ENCODE data around the gene C1orf185. TPM values are rescaled to one million over a fixed set of nuclear protein-coding genes. Genes with fewer than 3 reads are reported as not detected.

The C1orf185 gene
- total and polyA plus RNA-seq, 5 donors from 2014 or later = not detected

DNA sequence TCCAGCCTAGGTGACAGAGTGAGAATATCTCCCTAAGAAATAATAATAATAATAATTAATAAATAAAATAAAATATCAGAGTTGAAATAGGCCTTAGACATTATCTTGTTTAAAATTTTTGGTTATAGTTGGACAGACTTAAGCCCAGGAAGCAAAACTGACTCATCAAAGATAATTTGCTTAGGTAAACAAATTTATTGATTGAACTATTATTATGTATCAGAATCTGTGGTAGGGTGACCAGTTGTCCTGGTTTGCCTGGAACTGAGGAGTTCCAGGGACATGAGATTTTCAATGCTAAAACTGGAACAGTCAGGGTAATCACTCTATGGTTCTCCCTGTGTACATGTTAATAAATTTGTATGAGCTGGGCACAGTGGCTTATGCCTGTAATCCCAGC, 86.2 kb downstream of the C1orf185 start:
- H3K4me3 ChIP-seq (ENCODE audit: low read depth, low read length) = no peak overlapping the region
- H3K36me3 Mint-ChIP-seq = no peaks in the 10 kb centered on the region

DNA sequence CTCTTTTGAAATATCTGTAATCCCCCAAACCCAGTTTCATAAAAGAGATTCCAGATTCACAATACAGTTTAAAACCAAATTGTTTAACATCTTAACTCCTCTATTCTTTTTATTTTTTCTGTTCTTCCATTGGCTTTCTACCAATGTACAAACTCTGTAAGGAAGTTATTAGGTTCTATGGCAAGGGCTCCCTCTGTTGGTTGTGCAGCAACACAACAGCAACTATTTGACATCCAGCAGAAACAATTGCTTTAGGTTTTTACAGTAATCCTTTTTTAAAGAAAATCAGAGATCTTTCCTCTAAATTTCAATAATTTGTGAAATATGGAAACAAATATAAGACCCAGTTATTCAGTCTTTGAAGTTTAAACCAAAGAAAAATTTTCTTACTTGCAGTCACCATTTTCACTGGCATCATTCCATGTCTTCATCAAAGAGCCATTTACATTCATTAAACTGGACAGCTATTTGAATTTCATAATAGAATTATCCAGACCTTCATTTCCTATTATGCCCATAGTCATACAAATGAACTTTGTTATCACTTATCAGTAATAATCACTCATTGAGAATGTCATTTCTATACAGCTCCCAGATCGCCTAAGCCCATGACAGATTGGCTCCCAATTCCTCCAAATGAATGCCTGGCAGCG, 87.5 kb downstream of the C1orf185 start:
- H3K36me3 ChIP-seq (ENCODE audit: control insufficient read depth, insufficient read depth, low read length) = no peaks in the 10 kb centered on the region
- H3K4me1 ChIP-seq (ENCODE audit: control insufficient read depth, insufficient read depth, low read length, poor library complexity, severe bottlenecking) = no peaks in the 10 kb centered on the region
- Mint-ChIP-seq H3K4me1 (no peaks in the 10 kb centered on the region), H3K27me3 (peaks cover 7% of the 10 kb centered on the region), H3K27ac (no peak overlapping the region), H3K36me3 (no peaks in the 10 kb centered on the region), H3K4me3 (no peak overlapping the region), H3K9me3 (no peaks in the 10 kb centered on the region)
- DNase-seq (peak; percentile 30 to 71 (median 59)), ATAC-seq (ENCODE audit: low read depth in 2 of 2) (peak in 1 of 2 donors; percentile 44)
- H3K9me3 ChIP-seq (ENCODE audit: control insufficient read depth in 2 of 2, low read length in 2 of 2) = no peaks in the 10 kb centered on the region
- H3K27me3 ChIP-seq (ENCODE audit: control insufficient read depth, insufficient read depth, low read length) = peaks cover 4% of the 10 kb centered on the region
- no peak overlapping the region for H3K27ac ChIP-seq (ENCODE audit: insufficient read depth, low read length, poor library complexity, severe bottlenecking)
- H3K4me3 ChIP-seq (ENCODE audit: low read depth, low read length) = no peak overlapping the region

More for the DNA sequence above, 86.2 kb downstream of the C1orf185 start:
- Mint-ChIP-seq H3K27ac (no peak overlapping the region), H3K4me3 (no peak overlapping the region), H3K27me3 (peaks cover 11% of the 10 kb centered on the region), H3K4me1 (no peaks in the 10 kb centered on the region), H3K9me3 (no peaks in the 10 kb centered on the region)
- ATAC-seq (ENCODE audit: low read depth in 2 of 2) (no peak), DNase-seq (no peak)
- Histone ChIP-seq H3K27me3 (ENCODE audit: control insufficient read depth, insufficient read depth, low read length) (peaks cover 4% of the 10 kb centered on the region), H3K4me1 (ENCODE audit: control insufficient read depth, insufficient read depth, low read length, poor library complexity, severe bottlenecking) (no peaks in the 10 kb centered on the region), H3K36me3 (ENCODE audit: control insufficient read depth, insufficient read depth, low read length) (no peaks in the 10 kb centered on the region), H3K9me3 (ENCODE audit: control insufficient read depth in 2 of 2, low read length in 2 of 2) (no peaks in the 10 kb centered on the region), H3K27ac (ENCODE audit: insufficient read depth, low read length, poor library complexity, severe bottlenecking) (no peak overlapping the region)

DNA sequence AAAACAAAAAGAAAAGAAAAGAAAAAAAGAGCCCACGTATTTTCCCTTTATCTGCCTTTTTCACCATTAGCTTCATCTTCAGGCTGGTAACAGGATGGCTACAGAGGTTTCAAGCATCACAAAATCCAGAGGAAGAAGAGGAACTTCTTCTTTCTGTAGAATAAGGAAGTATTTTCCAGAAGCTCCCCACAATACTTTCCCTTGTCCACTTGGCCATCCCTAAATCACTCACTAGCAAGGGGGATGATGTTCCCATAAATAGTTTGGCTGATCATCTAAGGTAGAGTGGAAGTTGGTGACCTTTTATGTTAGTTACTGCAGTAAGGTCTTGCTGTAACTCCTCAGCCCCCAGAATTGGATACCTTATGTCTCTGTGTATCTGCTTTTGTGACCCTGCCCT, 88.9 kb downstream of the C1orf185 start:
- ATAC-seq (ENCODE audit: low read depth in 2 of 2) (no peak), DNase-seq (no peak)
- peaks cover 4% of the 10 kb centered on the region for H3K27me3 ChIP-seq (ENCODE audit: control insufficient read depth, insufficient read depth, low read length)
- H3K27ac ChIP-seq (ENCODE audit: insufficient read depth, low read length, poor library complexity, severe bottlenecking) = no peak overlapping the region
- H3K9me3 ChIP-seq (ENCODE audit: control insufficient read depth in 2 of 2, low read length in 2 of 2) = no peaks in the 10 kb centered on the region
- Mint-ChIP-seq H3K27ac (no peak overlapping the region), H3K27me3 (peaks cover 7% of the 10 kb centered on the region), H3K4me1 (no peaks in the 10 kb centered on the region), H3K9me3 (no peaks in the 10 kb centered on the region), H3K36me3 (no peaks in the 10 kb centered on the region), H3K4me3 (no peak overlapping the region)
- no peaks in the 10 kb centered on the region for H3K4me1 ChIP-seq (ENCODE audit: control insufficient read depth, insufficient read depth, low read length, poor library complexity, severe bottlenecking)
- no peak overlapping the region for H3K4me3 ChIP-seq (ENCODE audit: low read depth, low read length)
- no peaks in the 10 kb centered on the region for H3K36me3 ChIP-seq (ENCODE audit: control insufficient read depth, insufficient read depth, low read length)

DNA sequence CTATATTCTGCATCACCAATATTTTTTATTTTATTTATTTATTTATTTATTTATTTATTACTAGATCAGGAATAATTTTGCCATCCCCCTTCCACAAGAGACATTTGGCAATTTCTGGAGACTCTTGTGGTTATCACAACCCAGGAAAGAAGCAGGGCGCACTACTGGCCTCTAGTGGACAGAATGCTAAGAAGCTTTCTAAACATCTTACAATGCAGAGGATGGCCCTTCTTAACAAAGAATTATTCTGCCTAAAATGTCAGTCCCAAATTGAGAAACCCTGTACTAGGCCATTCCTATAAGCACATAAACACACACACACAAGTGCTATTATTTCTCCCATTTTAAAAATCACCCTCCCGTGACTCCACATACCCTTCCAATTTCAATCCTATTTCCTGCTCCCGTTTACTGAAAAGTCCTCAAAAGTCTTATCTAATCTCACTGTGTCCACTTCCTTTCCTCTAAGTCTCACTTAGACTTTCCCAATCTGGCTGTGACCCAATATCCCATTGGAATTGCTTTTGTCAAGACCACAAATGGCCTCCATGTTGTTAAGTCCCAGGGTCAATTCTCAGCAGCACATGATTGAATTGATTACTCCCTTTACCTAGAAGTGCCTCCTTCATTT, 90.3 kb downstream of the C1orf185 start:
- H3K9me3 ChIP-seq (ENCODE audit: control insufficient read depth in 2 of 2, low read length in 2 of 2) = no peaks in the 10 kb centered on the region
- no peak overlapping the region for H3K27ac ChIP-seq (ENCODE audit: insufficient read depth, low read length, poor library complexity, severe bottlenecking)
- H3K36me3 Mint-ChIP-seq = no peaks in the 10 kb centered on the region
- ATAC-seq (ENCODE audit: low read depth in 2 of 2) = peak in 1 of 2 donors; percentile 55
- peaks cover 7% of the 10 kb centered on the region for H3K27me3 ChIP-seq (ENCODE audit: control insufficient read depth, insufficient read depth, low read length)
- no peak overlapping the region for H3K4me3 ChIP-seq (ENCODE audit: low read depth, low read length)
- H3K9me3 Mint-ChIP-seq = no peaks in the 10 kb centered on the region
- peak; percentile 14 to 72 (median 38) for DNase-seq
- H3K36me3 ChIP-seq (ENCODE audit: control insufficient read depth, insufficient read depth, low read length) = no peaks in the 10 kb centered on the region
- H3K4me3 Mint-ChIP-seq = no peak overlapping the region
- H3K27me3 Mint-ChIP-seq = peaks cover 7% of the 10 kb centered on the region
- no peaks in the 10 kb centered on the region for H3K4me1 Mint-ChIP-seq
- no peaks in the 10 kb centered on the region for H3K4me1 ChIP-seq (ENCODE audit: control insufficient read depth, insufficient read depth, low read length, poor library complexity, severe bottlenecking)
- no peak overlapping the region for H3K27ac Mint-ChIP-seq

DNA sequence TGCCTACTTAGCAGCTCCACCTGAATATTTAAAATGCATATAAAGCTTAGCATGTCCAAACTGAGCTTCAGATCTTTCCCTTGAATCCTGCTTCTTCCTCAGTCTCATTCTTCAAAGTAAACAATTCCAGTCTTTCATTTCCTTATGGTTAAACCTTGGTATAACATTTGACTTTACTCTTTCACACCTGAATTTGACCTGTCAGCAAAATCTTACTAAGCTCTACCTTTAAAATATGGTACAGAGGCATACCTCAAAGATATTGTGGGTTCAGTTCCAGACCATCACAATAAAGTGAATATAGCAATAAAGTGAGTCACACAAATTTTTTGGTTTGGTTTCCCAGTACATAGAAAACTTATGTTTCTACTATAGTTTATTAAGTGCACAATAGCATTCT, 91.5 kb downstream of the C1orf185 start:
- H3K4me3 ChIP-seq (ENCODE audit: low read depth, low read length) = no peak overlapping the region
- H3K4me3 Mint-ChIP-seq = no peak overlapping the region

More for the DNA sequence above, 91.5 kb downstream of the C1orf185 start:
- H3K27me3 ChIP-seq (ENCODE audit: control insufficient read depth, insufficient read depth, low read length) = peaks cover 7% of the 10 kb centered on the region
- H3K9me3 ChIP-seq (ENCODE audit: control insufficient read depth in 2 of 2, low read length in 2 of 2) = no peaks in the 10 kb centered on the region
- H3K4me1 Mint-ChIP-seq = no peaks in the 10 kb centered on the region
- no peaks in the 10 kb centered on the region for H3K4me1 ChIP-seq (ENCODE audit: control insufficient read depth, insufficient read depth, low read length, poor library complexity, severe bottlenecking)
- no peaks in the 10 kb centered on the region for H3K36me3 Mint-ChIP-seq
- H3K36me3 ChIP-seq (ENCODE audit: control insufficient read depth, insufficient read depth, low read length) = no peaks in the 10 kb centered on the region
- H3K27me3 Mint-ChIP-seq = peaks cover 7% of the 10 kb centered on the region
- H3K27ac ChIP-seq (ENCODE audit: insufficient read depth, low read length, poor library complexity, severe bottlenecking) = no peak overlapping the region
- ATAC-seq (ENCODE audit: low read depth in 2 of 2) = no peak
- no peak overlapping the region for H3K27ac Mint-ChIP-seq
- no peak for DNase-seq
- no peaks in the 10 kb centered on the region for H3K9me3 Mint-ChIP-seq

Other genes starting within 250 kb of the C1orf185 start
- 56.6 TPM for gene FAF1, start 142.0 kb upstream of the C1orf185 start, total RNA-seq
- gene FAF1, start 142.0 kb upstream of the C1orf185 start, polyA plus RNA-seq = 10 to 100 TPM; 28.9 to 58.2 (median 42.9) TPM
- gene CDKN2C, start 132.0 kb upstream of the C1orf185 start, total RNA-seq = 12.6 TPM
- gene CDKN2C, start 132.0 kb upstream of the C1orf185 start, polyA plus RNA-seq = 10 to 100 TPM; 11.8 to 26.2 (median 20.6) TPM
- gene RNF11, start 134.0 kb downstream of the C1orf185 start, total RNA-seq = 66.5 TPM
- gene RNF11, start 134.0 kb downstream of the C1orf185 start, polyA plus RNA-seq = 10 to 100 TPM; 24.1 to 39.6 (median 34.6) TPM
- gene TTC39A, start 228.3 kb downstream of the C1orf185 start, total RNA-seq = not detected
- under 1 TPM in 1 of 4 donors, not detected in 3; 0.09 TPM for gene TTC39A, start 228.3 kb downstream of the C1orf185 start, polyA plus RNA-seq